Transverse colon (tissue), 4 donors: ENCODE data around the gene LHFPL6. TPM values are rescaled to one million over a fixed set of nuclear protein-coding genes. Genes with fewer than 3 reads are reported as not detected.

Experiments used
- DNase-seq: peaks from one replicate; pipeline ENCODE4 v3.0.0-alpha.2; 2019
- H3K27ac ChIP-seq, 4 donors: fragments of 200-600 bp; sonication (generic); 2 replicates each; pipeline ENCODE4 v1.5.1; 2016 to 2018; ENCODE audit warnings: inconsistent platforms in 4 of 4
- H3K27me3 ChIP-seq: fragments of 200-600 bp; sonication (generic); 2 replicates; pipeline ENCODE4 v1.5.1; 2017; ENCODE audit warnings: inconsistent platforms
- H3K36me3 ChIP-seq, 4 donors: fragments of 200-600 bp; sonication (generic); 2 replicates each; pipeline ENCODE4 v1.5.1; 2017 to 2019; ENCODE audit warnings: inconsistent platforms in 4 of 4
- H3K4me1 ChIP-seq, 4 donors: fragments of 200-600 bp; sonication (generic); 2 replicates each; pipeline ENCODE4 v1.5.1; 2017 to 2020; ENCODE audit warnings: inconsistent platforms in 4 of 4
- H3K4me3 ChIP-seq, 4 donors: fragments of 200-600 bp; sonication (generic); 1 replicate in 1 of 4; 2 replicates in 3 of 4; pipeline versions ENCODE4 v1.5.1 to v1.6.1; 2017 to 2019; ENCODE audit warnings: inconsistent platforms in 4 of 4
- H3K9me3 ChIP-seq, 2 donors: fragments of 200-600 bp; sonication (generic); 2 replicates each; pipeline ENCODE4 v1.5.1; 2017 to 2019; ENCODE audit warnings: inconsistent platforms in 2 of 2
- CTCF ChIP-seq, 5 experiments: fragments of 200-600 bp in 3 of 5; fragments of 450-650 bp in 2 of 5; sonication (generic) in 3 of 5; IDR thresholded peaks; 1 replicate in 2 of 5; 2 replicates in 3 of 5; pipeline ENCODE4 v1.5.1; 2016 to 2017; ENCODE audit warnings: antibody characterized with exemption in 5 of 5, inconsistent platforms in 3 of 5, mild to moderate bottlenecking in 2 of 5, moderate library complexity in 1 of 5
- EP300 ChIP-seq: sonication (generic); formaldehyde crosslinking; IDR thresholded peaks from one replicate; pipeline ENCODE4 v1.6.1; 2017; ENCODE audit warnings: antibody characterized with exemption, low read depth
- POLR2A ChIP-seq: fragments of 450-650 bp; IDR thresholded peaks from one replicate; pipeline ENCODE4 v1.6.1; 2016; ENCODE audit warnings: antibody characterized with exemption, mild to moderate bottlenecking, moderate library complexity
- POLR2AphosphoS5 ChIP-seq, 3 donors: sonication (generic); formaldehyde crosslinking; IDR thresholded peaks; one replicate each; pipeline ENCODE4 v1.6.1; 2016; ENCODE audit warnings: antibody characterized with exemption in 3 of 3
- WGBS, 2 donors: methylation state at CpG; one replicate each; pipeline ENCODE4 v1.1.5; 2018; ENCODE audit warnings: low coverage in 1 of 2; 5-methylcytosine and 5-hydroxymethylcytosine counted together
- in situ Hi-C, 4 donors: fragments of 200-750 bp; cut with MboI; loops; one replicate each; pipeline versions ENCODE4 v1.15.0 to v1.15.1; 2017; ENCODE audit warnings: low sequenced_read_pairs in 3 of 4, low pct_ligation_motif_present in 1 of 4, low pct_unique_long_range_greater_than_20kb in 1 of 4
- intact Hi-C: fragments of 100-400 bp; cut with DNase I; formaldehyde crosslinking; loops from one replicate; pipeline ENCODE4 v1.15.1; 2023; ENCODE audit warnings: low total_unique reads
- total RNA-seq, 4 donors: library from RNA; depleted of rRNA; stranded (reverse); fragments of >200 nt; gene quantifications; one replicate each; pipeline ENCODE4 v1.1.0, GENCODE V29; 2016

LHFPL6 gene
- total RNA-seq, 4 donors from 2014 or later = 4.2 to 18.6 (median 9.3) TPM

DNA sequence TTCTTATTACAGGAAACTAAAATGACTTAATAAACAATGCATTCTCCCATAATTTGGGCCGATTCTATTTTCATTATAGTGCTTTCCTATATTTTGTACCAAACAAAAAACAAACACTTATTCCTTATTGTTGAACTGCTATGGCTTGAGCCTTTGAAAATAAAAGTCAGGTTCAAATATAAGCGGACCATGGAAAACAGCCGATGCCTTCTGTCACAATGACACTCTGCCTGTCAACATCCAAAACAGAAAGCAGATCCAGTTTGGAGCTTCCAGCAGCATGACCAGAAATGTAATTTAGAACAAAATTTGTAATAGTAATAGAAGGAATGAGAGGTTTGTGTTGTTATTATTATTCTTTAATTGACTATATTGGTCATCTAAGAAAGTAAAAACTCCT is 194.5 kb downstream of the LHFPL6 start:
- Histone ChIP-seq H3K27ac (no peak overlapping the region), H3K4me3 (no peak overlapping the region), H3K36me3 (no peaks in the 10 kb centered on the region), H3K9me3 (no peaks in the 10 kb centered on the region), H3K4me1 (peaks cover 0 to 9% (median 0%) of the 10 kb centered on the region in 4 donors), H3K27me3 (no peaks in the 10 kb centered on the region)
- in situ Hi-C loops = no loop called here
- no peak for DNase-seq
- intact Hi-C loops = loop anchor here (10.0 kb wide), 1 partner anchor 1856 kb away; the partner anchor contains the start of gene MTRF1
- 76 to 85% methylated on average over 3 of the region's 3 CpGs for WGBS, 2 donors
- TF ChIP-seq CTCF (IDR thresholded peaks at IDR 0.05) (no peak), POLR2AphosphoS5 (IDR thresholded peaks at IDR 0.05) (no peak), EP300 (no peak), POLR2A (no peak)

DNA sequence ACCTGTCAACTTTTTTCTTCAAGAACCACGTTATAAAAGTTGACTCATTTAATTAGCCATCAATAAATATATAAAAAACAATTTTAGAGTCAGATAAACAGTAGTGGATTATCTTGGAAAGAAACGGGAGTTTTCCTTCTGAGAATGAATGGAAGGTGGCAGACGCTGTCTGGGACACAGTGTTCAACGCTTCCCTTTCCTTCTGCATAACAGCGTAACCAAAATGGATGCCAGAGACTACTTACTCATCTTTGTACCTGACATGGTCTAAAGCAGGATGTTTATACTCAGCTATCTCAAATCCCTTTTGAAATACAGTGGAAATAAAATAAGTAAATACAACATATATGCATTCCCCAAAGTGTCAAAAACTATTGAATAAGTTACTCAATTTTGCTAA is 195.2 kb downstream of the LHFPL6 start:
- Histone ChIP-seq H3K4me1 (peaks cover 0 to 9% (median 0%) of the 10 kb centered on the region in 4 donors), H3K27ac (no peak overlapping the region), H3K27me3 (no peaks in the 10 kb centered on the region), H3K9me3 (no peaks in the 10 kb centered on the region), H3K36me3 (no peaks in the 10 kb centered on the region), H3K4me3 (no peak overlapping the region)
- 65 to 72% methylated on average over 5 of the region's 5 CpGs for WGBS, 2 donors
- intact Hi-C loops (loop anchor here (10.0 kb wide), 1 partner anchor 1857 kb away; the partner anchor contains the start of gene MTRF1), in situ Hi-C loops (no loop called here)
- TF ChIP-seq POLR2AphosphoS5 (IDR thresholded peaks at IDR 0.05) = no peak
- no peak for TF ChIP-seq POLR2A
- TF ChIP-seq EP300 = no peak
- no peak for TF ChIP-seq CTCF (IDR thresholded peaks at IDR 0.05)
- no peak for DNase-seq

DNA sequence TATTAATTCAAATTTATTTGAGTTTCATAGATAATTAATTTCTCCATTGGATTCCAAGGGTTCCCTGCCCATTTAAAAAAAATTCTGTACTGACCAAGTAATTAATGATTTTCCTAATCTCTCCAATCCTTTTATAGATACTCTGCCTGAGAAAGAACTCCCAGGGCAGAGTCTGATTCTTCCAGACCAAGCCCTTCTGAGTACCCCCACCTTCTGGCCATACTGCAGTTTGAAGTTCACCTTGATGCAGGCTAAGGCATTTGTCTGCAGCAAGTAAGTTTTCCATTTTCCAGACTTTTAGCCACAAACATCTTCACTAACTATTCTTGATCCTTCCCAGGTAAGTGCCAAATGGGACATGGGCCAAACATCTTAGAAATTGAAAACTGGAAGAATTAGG is 195.9 kb downstream of the LHFPL6 start:
- H3K27ac ChIP-seq = no peak overlapping the region
- in situ Hi-C loops = no loop called here

GRCh38 chr13:39406688-39407087 is 196.3 kb downstream of the LHFPL6 start:
- in situ Hi-C loops = no loop called here

More for the DNA sequence above, 195.9 kb downstream of the LHFPL6 start:
- TF ChIP-seq EP300 = no peak
- no peak for TF ChIP-seq CTCF (IDR thresholded peaks at IDR 0.05)
- TF ChIP-seq POLR2AphosphoS5 (IDR thresholded peaks at IDR 0.05) = no peak
- TF ChIP-seq POLR2A = no peak
- Histone ChIP-seq H3K9me3 (no peaks in the 10 kb centered on the region), H3K27me3 (no peaks in the 10 kb centered on the region), H3K4me3 (no peak overlapping the region), H3K4me1 (peaks cover 0 to 9% (median 0%) of the 10 kb centered on the region in 4 donors), H3K36me3 (no peaks in the 10 kb centered on the region)
- no peak for DNase-seq
- intact Hi-C loops = loop anchor here (10.0 kb wide), 1 partner anchor 1858 kb away; the partner anchor contains the start of gene MTRF1

More at GRCh38 chr13:39406688-39407087, 196.3 kb downstream of the LHFPL6 start:
- Histone ChIP-seq H3K9me3 (no peaks in the 10 kb centered on the region), H3K36me3 (no peaks in the 10 kb centered on the region), H3K4me3 (no peak overlapping the region), H3K27me3 (no peaks in the 10 kb centered on the region), H3K4me1 (peaks cover 0 to 9% (median 0%) of the 10 kb centered on the region in 4 donors), H3K27ac (no peak overlapping the region)
- TF ChIP-seq POLR2A = no peak
- TF ChIP-seq EP300 = no peak
- no peak for TF ChIP-seq POLR2AphosphoS5 (IDR thresholded peaks at IDR 0.05)
- no peak for TF ChIP-seq CTCF (IDR thresholded peaks at IDR 0.05)
- 90 to 97% methylated on average over 1 of the region's 1 CpG for WGBS, 2 donors
- intact Hi-C loops = loop anchor here (10.0 kb wide), 1 partner anchor 1858 kb away; the partner anchor contains the start of gene MTRF1
- DNase-seq = no peak
